Gastrocnemius medialis (tissue), 4 donors: ENCODE data around the gene BLOC1S3.

Experiments
- POLR2A ChIP-seq, 2 donors: fragments of 450-650 bp; IDR thresholded peaks; one replicate each; pipeline ENCODE4 v1.6.1; 2017; ENCODE audit warnings: antibody characterized with exemption in 2 of 2, mild to moderate bottlenecking in 2 of 2, moderate library complexity in 2 of 2
- TF ChIP-seq, protein P1 (sequence below), 5 experiments: fragments of 450-650 bp in 3 of 5; fragments of 200-600 bp in 2 of 5; sonication (generic) in 2 of 5; IDR thresholded peaks in 4 of 5; conservative IDR thresholded peaks in 1 of 5; 1 replicate in 4 of 5; 2 replicates in 1 of 5; pipeline ENCODE4 v1.5.1; 2016 to 2019; ENCODE audit warnings: antibody characterized with exemption in 5 of 5, mild to moderate bottlenecking in 3 of 5, moderate library complexity in 3 of 5

DNA sequence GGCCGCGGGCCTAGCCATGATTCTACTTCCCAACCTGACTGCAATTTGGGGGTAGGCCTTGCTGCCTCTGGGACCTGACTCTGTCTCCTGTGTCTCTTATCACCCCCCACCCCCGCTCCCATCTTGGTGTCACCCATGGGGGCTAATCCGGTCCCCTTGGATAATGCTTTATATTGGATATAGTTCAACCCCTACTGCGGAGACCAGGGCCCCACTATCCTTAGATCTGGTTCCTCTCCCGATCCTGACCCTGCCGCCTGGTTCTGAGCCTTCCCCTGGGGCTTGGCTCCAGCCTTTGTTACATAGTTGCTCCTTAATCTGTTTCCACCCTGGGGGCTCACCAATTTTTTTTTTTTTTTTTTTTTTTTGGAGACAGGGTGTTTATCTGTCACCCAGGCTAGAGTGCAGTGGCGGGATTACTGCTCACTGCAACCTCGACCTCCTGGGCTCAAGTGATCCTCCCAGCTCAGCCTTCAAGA, 1.3 kb downstream of the BLOC1S3 start:
- TF ChIP-seq POLR2A (IDR thresholded peaks at IDR 0.05), result no peak
- TF ChIP-seq, protein P1, sequence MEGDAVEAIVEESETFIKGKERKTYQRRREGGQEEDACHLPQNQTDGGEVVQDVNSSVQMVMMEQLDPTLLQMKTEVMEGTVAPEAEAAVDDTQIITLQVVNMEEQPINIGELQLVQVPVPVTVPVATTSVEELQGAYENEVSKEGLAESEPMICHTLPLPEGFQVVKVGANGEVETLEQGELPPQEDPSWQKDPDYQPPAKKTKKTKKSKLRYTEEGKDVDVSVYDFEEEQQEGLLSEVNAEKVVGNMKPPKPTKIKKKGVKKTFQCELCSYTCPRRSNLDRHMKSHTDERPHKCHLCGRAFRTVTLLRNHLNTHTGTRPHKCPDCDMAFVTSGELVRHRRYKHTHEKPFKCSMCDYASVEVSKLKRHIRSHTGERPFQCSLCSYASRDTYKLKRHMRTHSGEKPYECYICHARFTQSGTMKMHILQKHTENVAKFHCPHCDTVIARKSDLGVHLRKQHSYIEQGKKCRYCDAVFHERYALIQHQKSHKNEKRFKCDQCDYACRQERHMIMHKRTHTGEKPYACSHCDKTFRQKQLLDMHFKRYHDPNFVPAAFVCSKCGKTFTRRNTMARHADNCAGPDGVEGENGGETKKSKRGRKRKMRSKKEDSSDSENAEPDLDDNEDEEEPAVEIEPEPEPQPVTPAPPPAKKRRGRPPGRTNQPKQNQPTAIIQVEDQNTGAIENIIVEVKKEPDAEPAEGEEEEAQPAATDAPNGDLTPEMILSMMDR (IDR thresholded peaks at IDR 0.05 in 4 of 5, conservative IDR thresholded peaks at IDR 0.05 in 1 of 5), result no peak
